ENCODE results near the gene ORC4. TPM values are rescaled to one million over a fixed set of nuclear protein-coding genes. Genes with fewer than 3 reads are reported as not detected.
A peak's percentile ranks its signal among the peaks of the same experiment; 100 is the strongest.

Gene ORC4
- polyA plus RNA-seq, 1 experiment, result 12.7 TPM

- ChIA-PET POLR2A (no interaction called here), CTCF (interaction anchor here (0.6 kb wide), 1 partner anchor 29 kb away, joined by 3 read pairs; no protein-coding TSS in a partner anchor)
- H3K4me3 ChIP-seq (ENCODE audit: low read depth, low read length), result no peak overlapping the region
- H3K27me3 ChIP-seq (ENCODE audit: control insufficient read depth, insufficient read depth, low read length), result no peaks in the 10 kb centered on the region
- H3K36me3 ChIP-seq (ENCODE audit: control insufficient read depth, insufficient read depth, low read length), result 0 out of 2 replicates have a peak, but pooled peaks cover 2% of the 10 kb centered on the region
- TF ChIP-seq CTCF (IDR thresholded peaks at IDR 0.05; ENCODE audit: insufficient read depth, low read depth, low read length), result no peak
- DNase-seq (ENCODE audit: low read depth), result no peak
These were observed 74.9 kb downstream of the ORC4 start for GRCh38 chr2:147945660-147946059.

- Histone ChIP-seq H3K4me3 (ENCODE audit: low read depth, low read length) (no peak overlapping the region), H3K36me3 (ENCODE audit: control insufficient read depth, insufficient read depth, low read length) (peaks cover 3% of the 10 kb centered on the region), H3K27me3 (ENCODE audit: control insufficient read depth, insufficient read depth, low read length) (no peaks in the 10 kb centered on the region)
- ChIA-PET CTCF (interaction anchor here (0.7 kb wide), 1 partner anchor 10 kb away, joined by 3 read pairs; no protein-coding TSS in a partner anchor), POLR2A (no interaction called here)
- no peak for TF ChIP-seq CTCF (IDR thresholded peaks at IDR 0.05; ENCODE audit: insufficient read depth, low read depth, low read length)
- no peak for DNase-seq (ENCODE audit: low read depth)
These were observed 81.2 kb downstream of the ORC4 start for GRCh38 chr2:147939313-147939712.

GRCh38 chr2:147937744-147938349, 82.7 kb downstream of the ORC4 start:
- CTCF ChIA-PET, result interaction anchor here (0.6 to 2.1 kb wide), 5 partner anchors 31 to 1062 kb away, joined by 3 to 7 read pairs (median 3); no protein-coding TSS in a partner anchor
- no peak for DNase-seq (ENCODE audit: low read depth)

GRCh38 chr2:147934881-147935620, 85.5 kb downstream of the ORC4 start:
- POLR2A ChIA-PET, result no interaction called here
- Histone ChIP-seq H3K36me3 (ENCODE audit: control insufficient read depth, insufficient read depth, low read length) (peaks cover 1% of the 10 kb centered on the region), H3K27me3 (ENCODE audit: control insufficient read depth, insufficient read depth, low read length) (no peaks in the 10 kb centered on the region), H3K4me3 (ENCODE audit: low read depth, low read length) (no peak overlapping the region)
- no peak for TF ChIP-seq CTCF (IDR thresholded peaks at IDR 0.05; ENCODE audit: insufficient read depth, low read depth, low read length)
- CTCF ChIA-PET, result interaction anchor here (2.0 to 2.3 kb wide), 2 partner anchors 574 to 1055 kb away, joined by 6 to 14 read pairs; no protein-coding TSS in a partner anchor
- DNase-seq (ENCODE audit: low read depth), result no peak

More at GRCh38 chr2:147937744-147938349, 82.7 kb downstream of the ORC4 start:
- peak; percentile 82 for TF ChIP-seq CTCF (IDR thresholded peaks at IDR 0.05; ENCODE audit: insufficient read depth, low read depth, low read length)
- Histone ChIP-seq H3K27me3 (ENCODE audit: control insufficient read depth, insufficient read depth, low read length) (no peaks in the 10 kb centered on the region), H3K4me3 (ENCODE audit: low read depth, low read length) (no peak overlapping the region), H3K36me3 (ENCODE audit: control insufficient read depth, insufficient read depth, low read length) (peaks cover 1% of the 10 kb centered on the region)
- POLR2A ChIA-PET, result no interaction called here

- Histone ChIP-seq H3K27me3 (ENCODE audit: control insufficient read depth, insufficient read depth, low read length) (no peaks in the 10 kb centered on the region), H3K36me3 (ENCODE audit: control insufficient read depth, insufficient read depth, low read length) (peaks cover 1% of the 10 kb centered on the region), H3K4me3 (ENCODE audit: low read depth, low read length) (no peak overlapping the region)
- ChIA-PET POLR2A (no interaction called here), CTCF (no interaction called here)
- DNase-seq (ENCODE audit: low read depth), result no peak
- no peak for TF ChIP-seq CTCF (IDR thresholded peaks at IDR 0.05; ENCODE audit: insufficient read depth, low read depth, low read length)
These were observed 86.6 kb downstream of the ORC4 start for GRCh38 chr2:147933931-147934330.

Data from BJ (cell line).